Mesodermal cell (in vitro differentiated cells): Measurements from ENCODE around the gene MAP3K1.
A peak's percentile ranks its signal among the peaks of the same experiment; 100 is the strongest.

Source experiments
- H3K27ac ChIP-seq: 2 replicates; pipeline ENCODE4 v1.7.0; 2013; ENCODE audit warnings: mild to moderate bottlenecking, low read depth, low read length, moderate library complexity; ENCODE audit not compliant: severe bottlenecking
- H3K36me3 ChIP-seq: 2 replicates; pipeline ENCODE4 v1.7.1; 2013; ENCODE audit warnings: mild to moderate bottlenecking, low read length, moderate library complexity; ENCODE audit not compliant: control insufficient read depth, insufficient read depth
- H3K4me1 ChIP-seq: one replicate; pipeline ENCODE4 v1.7.1; 2013; ENCODE audit warnings: mild to moderate bottlenecking, low read length; ENCODE audit not compliant: insufficient read depth, control insufficient read depth, poor library complexity, severe bottlenecking
- H3K4me3 ChIP-seq: 2 replicates; pipeline ENCODE4 v1.7.0; 2013; ENCODE audit warnings: low read length, control low read depth, mild to moderate bottlenecking; ENCODE audit not compliant: insufficient read depth, poor library complexity, severe bottlenecking; ENCODE audit errors: extremely low read depth
- H3K9me3 ChIP-seq: 2 replicates; pipeline ENCODE4 v1.7.1; 2013; ENCODE audit warnings: mild to moderate bottlenecking, low read length, moderate library complexity; ENCODE audit not compliant: control insufficient read depth
- WGBS, 2 experiments: methylation state at CpG; one replicate each; pipeline ENCODE4 v1.1.5; 2013; ENCODE audit warnings: missing lambda C conversion rate in 2 of 2; ENCODE audit not compliant: insufficient coverage in 2 of 2; 5-methylcytosine and 5-hydroxymethylcytosine counted together

The MAP3K1 gene

GRCh38 chr5:56862909-56863308, 47.6 kb downstream of the MAP3K1 start:
- H3K36me3 ChIP-seq: peaks cover 80% of the 10 kb centered on the region
- WGBS, 2 experiments: no CpG with 5 or more reads among the region's 3 CpGs
- no peak overlapping the region for H3K4me3 ChIP-seq
- no peak overlapping the region for H3K27ac ChIP-seq
- H3K4me1 ChIP-seq: no peaks in the 10 kb centered on the region
- H3K9me3 ChIP-seq: no peaks in the 10 kb centered on the region

- H3K9me3 ChIP-seq: no peaks in the 10 kb centered on the region
- WGBS, 2 experiments: no CpG with 5 or more reads among the region's 2 CpGs
- H3K4me1 ChIP-seq: no peaks in the 10 kb centered on the region
- H3K36me3 ChIP-seq: peaks cover 69% of the 10 kb centered on the region
- no peak overlapping the region for H3K27ac ChIP-seq
- no peak overlapping the region for H3K4me3 ChIP-seq
Measured at GRCh38 chr5:56871777-56872176, 56.4 kb downstream of the MAP3K1 start.

GRCh38 chr5:56873056-56873455, 57.7 kb downstream of the MAP3K1 start:
- H3K4me1 ChIP-seq: no peaks in the 10 kb centered on the region
- peaks cover 78% of the 10 kb centered on the region for H3K36me3 ChIP-seq
- 89 to 100% methylated on average over 2 of the region's 3 CpGs for WGBS, 2 experiments
- H3K27ac ChIP-seq: no peak overlapping the region
- no peaks in the 10 kb centered on the region for H3K9me3 ChIP-seq
- no peak overlapping the region for H3K4me3 ChIP-seq

GRCh38 chr5:56876327-56876726, 61.0 kb downstream of the MAP3K1 start:
- no peaks in the 10 kb centered on the region for H3K4me1 ChIP-seq
- no peak overlapping the region for H3K4me3 ChIP-seq
- no peaks in the 10 kb centered on the region for H3K9me3 ChIP-seq
- WGBS, 2 experiments: 94 to 100% methylated on average over 2 of the region's 3 CpGs
- no peak overlapping the region for H3K27ac ChIP-seq
- peaks cover 86% of the 10 kb centered on the region for H3K36me3 ChIP-seq

GRCh38 chr5:56881571-56881970, 66.2 kb downstream of the MAP3K1 start:
- Histone ChIP-seq H3K4me3 (no peak overlapping the region), H3K27ac (no peak overlapping the region), H3K9me3 (no peaks in the 10 kb centered on the region), H3K4me1 (peaks cover 3% of the 10 kb centered on the region), H3K36me3 (peaks cover 91% of the 10 kb centered on the region)
- 78 to 100% methylated on average over 4 of the region's 5 CpGs for WGBS, 2 experiments

GRCh38 chr5:56893251-56893951, 78.1 kb downstream of the MAP3K1 start:
- H3K4me1 ChIP-seq: no peaks in the 10 kb centered on the region
- 98 to 100% methylated on average over 5 of the region's 5 CpGs for WGBS, 2 experiments

GRCh38 chr5:56896763-56897162, 81.4 kb downstream of the MAP3K1 start:
- Histone ChIP-seq H3K4me3 (no peak overlapping the region), H3K4me1 (peaks cover 6% of the 10 kb centered on the region), H3K36me3 (peaks cover 30% of the 10 kb centered on the region), H3K9me3 (no peaks in the 10 kb centered on the region), H3K27ac (no peak overlapping the region)
- WGBS, 2 experiments: 100% methylated on average over 1 to 2 of the region's 4 CpGs

More at GRCh38 chr5:56893251-56893951, 78.1 kb downstream of the MAP3K1 start:
- Histone ChIP-seq H3K4me3 (no peak overlapping the region), H3K9me3 (no peaks in the 10 kb centered on the region), H3K27ac (no peak overlapping the region), H3K36me3 (peaks cover 61% of the 10 kb centered on the region)

GRCh38 chr5:56898213-56898612, 82.9 kb downstream of the MAP3K1 start:
- no peak overlapping the region for H3K4me3 ChIP-seq
- H3K4me1 ChIP-seq: peaks cover 6% of the 10 kb centered on the region
- peaks cover 27% of the 10 kb centered on the region for H3K36me3 ChIP-seq
- H3K9me3 ChIP-seq: no peaks in the 10 kb centered on the region
- no peak overlapping the region for H3K27ac ChIP-seq
- 100% methylated on average over 2 of the region's 4 CpGs; no CpG with 5 or more reads in 1 of the 2 experiments for WGBS, 2 experiments

GRCh38 chr5:56900395-56900794, 85.0 kb downstream of the MAP3K1 start:
- peaks cover 6% of the 10 kb centered on the region for H3K4me1 ChIP-seq
- H3K9me3 ChIP-seq: peaks cover 6% of the 10 kb centered on the region
- H3K36me3 ChIP-seq: peaks cover 12% of the 10 kb centered on the region
- no peak overlapping the region for H3K27ac ChIP-seq
- 65 to 70% methylated on average over 2 of the region's 4 CpGs for WGBS, 2 experiments
- H3K4me3 ChIP-seq: no peak overlapping the region

- Histone ChIP-seq H3K36me3 (peaks cover 9% of the 10 kb centered on the region), H3K9me3 (peaks cover 6% of the 10 kb centered on the region), H3K27ac (no peak overlapping the region), H3K4me3 (no peak overlapping the region), H3K4me1 (peaks cover 6% of the 10 kb centered on the region)
- 37 to 41% methylated on average over 3 of the region's 3 CpGs for WGBS, 2 experiments
Measured at GRCh38 chr5:56900858-56901578, 85.7 kb downstream of the MAP3K1 start.

GRCh38 chr5:56908942-56909293, 93.6 kb downstream of the MAP3K1 start:
- Histone ChIP-seq H3K27ac (peak overlapping the region; percentile 97), H3K9me3 (peaks cover 6% of the 10 kb centered on the region), H3K4me3 (peak overlapping the region; percentile 57), H3K4me1 (peaks cover 8% of the 10 kb centered on the region), H3K36me3 (peaks cover 7% of the 10 kb centered on the region)
- WGBS, 2 experiments: 11 to 14% methylated on average over 15 to 19 of the region's 19 CpGs
